PFSK-1 (cell line): ENCODE results near the gene RFTN1.

ENCODE experiments used
- FOXP2 ChIP-seq: optimal IDR thresholded peaks from 2 replicates; pipeline ENCODE3; 2011; ENCODE audit warnings: borderline replicate concordance, control low read depth, inconsistent platforms; ENCODE audit not compliant: insufficient read depth; ENCODE audit errors: extremely low read length, extremely low read depth
- POLR2AphosphoS5 ChIP-seq: IDR thresholded peaks from 2 replicates; pipeline ENCODE4 v1.6.1; 2012; ENCODE audit warnings: low read depth, mild to moderate bottlenecking, control low read depth, low read length, moderate library complexity
- SIN3A ChIP-seq: IDR thresholded peaks from 2 replicates; pipeline ENCODE4 v1.6.1; 2012; ENCODE audit warnings: mild to moderate bottlenecking, low read length, moderate library complexity, borderline replicate concordance; ENCODE audit not compliant: insufficient read depth
- TAF1 ChIP-seq: IDR thresholded peaks from 2 replicates; pipeline ENCODE4 v1.6.1; 2012; ENCODE audit warnings: low read length, control low read depth, borderline replicate concordance; ENCODE audit not compliant: insufficient read depth
- TF ChIP-seq, protein P1 (sequence below), 2 experiments: IDR thresholded peaks; 2 replicates each; pipeline versions ENCODE4 v1.6.1 to v1.8.0; 2011 to 2012; ENCODE audit warnings: low read depth in 2 of 2, low read length in 2 of 2, control low read depth in 1 of 2, inconsistent platforms in 1 of 2, mild to moderate bottlenecking in 1 of 2, moderate library complexity in 1 of 2; ENCODE audit not compliant: insufficient read depth in 1 of 2

The RFTN1 gene

DNA sequence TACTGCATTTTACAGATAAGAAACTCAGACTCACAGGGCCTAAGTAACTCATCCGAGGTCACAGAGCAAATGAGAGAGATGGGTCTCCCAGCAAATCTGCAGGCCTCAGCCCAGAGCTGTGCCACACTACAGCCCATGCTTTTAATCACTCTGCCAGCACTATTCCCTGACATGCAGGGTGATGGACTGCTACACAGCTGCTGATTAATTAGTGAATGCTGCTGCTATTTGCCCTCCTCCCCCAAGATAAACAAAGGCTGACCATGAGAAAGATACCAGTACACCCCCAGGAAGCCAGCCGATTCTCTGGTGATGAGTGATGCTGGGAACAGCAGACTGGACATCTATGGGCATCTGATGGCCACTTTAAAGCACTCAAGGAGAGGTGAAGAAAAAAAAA, 39.3 kb downstream of the RFTN1 start:
- TF ChIP-seq TAF1 (no peak), SIN3A (no peak), FOXP2 (no peak)

DNA sequence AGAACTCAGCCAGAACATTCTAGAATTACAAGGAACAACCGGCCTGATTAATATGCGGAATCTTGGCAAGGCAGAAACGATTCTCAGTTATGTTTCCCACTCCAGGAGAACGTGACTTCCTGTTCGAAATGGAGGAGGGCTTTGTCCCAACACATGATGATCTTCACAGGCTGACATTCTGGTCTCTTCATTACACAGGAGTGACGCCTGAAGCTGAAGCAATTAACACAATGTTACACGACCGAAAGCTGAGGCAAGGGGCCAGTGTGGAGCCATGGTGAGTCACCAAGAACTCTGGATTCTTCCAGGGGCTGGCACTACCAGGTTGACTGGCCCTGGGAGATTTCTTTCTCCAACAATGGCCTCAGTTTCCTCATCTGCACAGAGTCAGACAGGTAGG, 40.9 kb downstream of the RFTN1 start:
- TF ChIP-seq TAF1, result no peak
- TF ChIP-seq, protein P1, sequence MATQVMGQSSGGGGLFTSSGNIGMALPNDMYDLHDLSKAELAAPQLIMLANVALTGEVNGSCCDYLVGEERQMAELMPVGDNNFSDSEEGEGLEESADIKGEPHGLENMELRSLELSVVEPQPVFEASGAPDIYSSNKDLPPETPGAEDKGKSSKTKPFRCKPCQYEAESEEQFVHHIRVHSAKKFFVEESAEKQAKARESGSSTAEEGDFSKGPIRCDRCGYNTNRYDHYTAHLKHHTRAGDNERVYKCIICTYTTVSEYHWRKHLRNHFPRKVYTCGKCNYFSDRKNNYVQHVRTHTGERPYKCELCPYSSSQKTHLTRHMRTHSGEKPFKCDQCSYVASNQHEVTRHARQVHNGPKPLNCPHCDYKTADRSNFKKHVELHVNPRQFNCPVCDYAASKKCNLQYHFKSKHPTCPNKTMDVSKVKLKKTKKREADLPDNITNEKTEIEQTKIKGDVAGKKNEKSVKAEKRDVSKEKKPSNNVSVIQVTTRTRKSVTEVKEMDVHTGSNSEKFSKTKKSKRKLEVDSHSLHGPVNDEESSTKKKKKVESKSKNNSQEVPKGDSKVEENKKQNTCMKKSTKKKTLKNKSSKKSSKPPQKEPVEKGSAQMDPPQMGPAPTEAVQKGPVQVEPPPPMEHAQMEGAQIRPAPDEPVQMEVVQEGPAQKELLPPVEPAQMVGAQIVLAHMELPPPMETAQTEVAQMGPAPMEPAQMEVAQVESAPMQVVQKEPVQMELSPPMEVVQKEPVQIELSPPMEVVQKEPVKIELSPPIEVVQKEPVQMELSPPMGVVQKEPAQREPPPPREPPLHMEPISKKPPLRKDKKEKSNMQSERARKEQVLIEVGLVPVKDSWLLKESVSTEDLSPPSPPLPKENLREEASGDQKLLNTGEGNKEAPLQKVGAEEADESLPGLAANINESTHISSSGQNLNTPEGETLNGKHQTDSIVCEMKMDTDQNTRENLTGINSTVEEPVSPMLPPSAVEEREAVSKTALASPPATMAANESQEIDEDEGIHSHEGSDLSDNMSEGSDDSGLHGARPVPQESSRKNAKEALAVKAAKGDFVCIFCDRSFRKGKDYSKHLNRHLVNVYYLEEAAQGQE (IDR thresholded peaks at IDR 0.05; ENCODE audit: insufficient read depth in 1 of 2, low read depth in 2 of 2, low read length in 2 of 2), result no peak
- no peak for TF ChIP-seq POLR2AphosphoS5
- no peak for TF ChIP-seq FOXP2
- no peak for TF ChIP-seq SIN3A

DNA sequence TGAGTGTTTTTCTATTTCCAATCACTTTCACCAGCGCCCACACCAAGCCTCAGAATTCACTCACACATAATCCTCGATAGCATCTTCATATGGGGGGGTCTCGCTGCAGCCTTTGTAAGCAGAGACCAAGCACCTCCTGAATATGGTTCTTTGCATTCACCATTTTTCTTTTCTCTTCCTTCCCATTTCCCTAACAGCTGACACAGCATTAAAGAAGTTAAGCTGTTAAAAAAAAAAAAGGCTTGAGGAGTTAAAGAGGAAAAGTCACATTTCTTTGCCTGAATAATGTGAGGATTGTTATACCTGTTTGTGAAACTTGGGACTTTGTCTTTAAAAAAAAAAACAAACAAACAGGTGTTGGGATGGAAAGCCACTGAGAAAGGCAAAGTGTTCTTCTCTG, 41.6 kb downstream of the RFTN1 start:
- TF ChIP-seq, protein P1 (IDR thresholded peaks at IDR 0.05; ENCODE audit: insufficient read depth in 1 of 2, low read depth in 2 of 2, low read length in 2 of 2), result no peak
- TF ChIP-seq SIN3A (no peak), POLR2AphosphoS5 (no peak), FOXP2 (no peak), TAF1 (no peak)

DNA sequence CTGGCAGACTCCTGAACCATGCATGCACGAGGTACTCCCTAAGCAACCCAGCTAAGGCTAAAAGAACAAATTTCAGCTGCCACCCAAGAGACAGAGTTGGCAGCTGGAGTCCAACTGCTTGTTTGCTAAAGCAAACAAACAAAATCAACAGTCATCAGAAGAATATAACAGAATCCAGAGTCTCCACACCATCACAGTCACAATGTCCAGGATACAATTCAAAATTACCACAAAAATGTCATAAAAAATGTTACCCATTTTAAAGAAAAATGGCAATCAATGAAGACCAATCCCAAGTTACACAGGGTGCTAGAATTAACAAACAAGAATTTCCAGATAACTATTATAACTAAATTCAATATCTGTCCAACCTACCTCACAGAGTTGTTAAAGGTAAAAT, 42.9 kb downstream of the RFTN1 start:
- no peak for TF ChIP-seq POLR2AphosphoS5
- TF ChIP-seq, protein P1 (IDR thresholded peaks at IDR 0.05; ENCODE audit: insufficient read depth in 1 of 2, low read depth in 2 of 2, low read length in 2 of 2), result no peak
- TF ChIP-seq TAF1, result no peak
- TF ChIP-seq FOXP2, result no peak
- TF ChIP-seq SIN3A, result no peak

DNA sequence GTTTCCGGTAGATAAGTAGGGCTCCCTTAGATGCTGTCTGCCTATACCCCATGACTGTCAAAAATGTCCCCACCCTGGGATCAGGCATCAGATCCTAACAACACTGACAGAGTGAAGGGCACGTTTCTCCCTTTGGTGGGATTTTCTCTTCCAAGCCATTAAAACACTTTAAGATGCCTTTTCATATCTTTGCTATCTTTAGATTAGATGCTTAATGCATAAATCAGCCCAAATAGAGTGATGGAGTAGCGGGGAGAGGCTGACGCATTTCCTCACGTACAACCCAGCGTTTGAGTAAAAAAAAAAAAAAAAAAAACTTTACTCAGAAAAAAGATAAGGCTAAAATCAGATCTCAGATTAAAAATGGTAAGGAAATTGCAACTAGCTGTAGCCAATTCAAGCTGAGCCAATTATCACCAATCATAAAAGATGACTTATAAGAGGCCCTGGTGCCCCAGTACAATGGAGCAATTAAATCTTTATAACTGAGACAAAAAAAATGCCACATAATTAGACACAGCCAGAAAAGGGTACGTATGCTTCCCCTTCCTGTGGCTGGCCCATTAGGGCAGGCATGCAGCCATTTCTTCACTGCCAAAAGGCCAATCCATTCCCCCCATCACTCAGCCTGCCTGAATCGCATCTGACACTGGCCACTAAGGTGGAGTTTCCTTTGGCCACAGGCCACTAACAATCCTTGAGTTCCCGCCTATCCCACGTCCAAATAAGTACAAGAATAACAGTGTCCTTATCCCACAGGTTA, 45.0 kb downstream of the RFTN1 start:
- no peak for TF ChIP-seq POLR2AphosphoS5
- TF ChIP-seq, protein P1 (IDR thresholded peaks at IDR 0.05; ENCODE audit: insufficient read depth in 1 of 2, low read depth in 2 of 2, low read length in 2 of 2), result no peak
- TF ChIP-seq FOXP2, result no peak
- no peak for TF ChIP-seq TAF1
- TF ChIP-seq SIN3A, result no peak
